RPMI7951 (cell line): Measurements from ENCODE around the gene MYO16. TPM values are rescaled to one million over a fixed set of nuclear protein-coding genes. Genes with fewer than 3 reads are reported as not detected.

Experiments
- DNase-seq: peaks from one replicate; pipeline ENCODE4 v3.0.0-alpha.2; 2012; ENCODE audit warnings: low read depth
- total RNA-seq: library from RNA; depleted of rRNA; stranded (reverse); fragments of >200 nt; shearing (Covaris generic); gene quantifications from 2 replicates; pipeline ENCODE4 v1.2.3, GENCODE V29; 2014

MYO16 gene
- total RNA-seq, 1 experiment from 2014 or later: not detected

DNA sequence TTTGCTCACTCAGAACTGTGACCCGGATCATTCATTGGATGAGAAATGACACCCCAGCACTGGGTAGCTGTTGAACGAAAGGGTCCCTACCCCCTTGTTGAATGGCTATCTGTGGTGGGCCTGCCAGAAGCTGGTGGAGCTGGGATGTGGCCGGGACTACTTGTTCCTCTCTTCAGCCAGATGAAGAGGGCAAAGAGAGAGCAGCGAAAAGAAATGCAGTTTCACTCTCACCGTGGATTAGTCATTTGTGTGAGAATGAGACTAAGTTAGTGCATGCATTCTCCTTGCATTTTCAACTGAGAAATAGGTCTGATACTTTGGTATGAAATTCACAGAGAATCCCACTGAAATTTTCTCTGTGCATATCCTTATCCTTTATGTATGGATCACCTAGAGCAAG, 603.9 kb downstream of the MYO16 start:
- no peak for DNase-seq

DNA sequence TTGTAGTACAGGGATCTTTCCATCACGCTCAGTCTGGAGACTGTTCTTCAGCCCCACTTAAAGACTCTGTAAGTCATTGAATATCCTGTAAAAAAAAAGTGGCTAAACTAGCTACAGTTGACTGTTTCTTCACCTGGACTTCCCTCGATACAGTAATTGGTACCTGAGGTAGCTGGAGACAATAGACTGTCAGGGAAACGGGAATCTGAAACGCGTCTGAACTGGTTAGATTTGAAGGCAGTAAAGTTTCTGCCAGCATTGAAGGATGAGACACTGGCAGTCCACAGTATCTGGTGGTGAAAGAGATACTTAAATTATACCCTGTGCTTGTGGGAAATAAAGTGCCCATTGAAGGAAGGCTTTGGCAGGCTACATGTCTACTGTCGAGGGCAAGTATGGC, 606.5 kb downstream of the MYO16 start:
- DNase-seq: no peak

DNA sequence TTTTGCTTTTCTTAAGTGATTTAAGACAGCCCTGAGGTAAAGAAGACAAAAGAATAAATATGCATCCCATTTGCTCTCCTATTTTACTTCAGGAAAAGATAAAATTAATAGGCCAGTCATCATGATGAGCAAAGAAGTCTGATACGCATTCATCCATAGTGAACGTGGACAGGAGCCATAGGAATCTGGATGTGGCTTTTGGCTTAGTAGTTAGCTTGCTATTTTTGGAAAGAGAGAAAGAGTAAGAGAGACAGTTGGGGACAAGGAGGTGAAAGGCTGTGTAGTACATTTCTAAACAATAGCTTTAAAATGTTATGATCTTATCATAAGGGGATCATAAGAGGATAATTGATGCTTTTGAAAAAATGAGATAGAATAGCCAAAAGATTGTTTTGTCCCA, 611.7 kb downstream of the MYO16 start:
- no peak for DNase-seq

DNA sequence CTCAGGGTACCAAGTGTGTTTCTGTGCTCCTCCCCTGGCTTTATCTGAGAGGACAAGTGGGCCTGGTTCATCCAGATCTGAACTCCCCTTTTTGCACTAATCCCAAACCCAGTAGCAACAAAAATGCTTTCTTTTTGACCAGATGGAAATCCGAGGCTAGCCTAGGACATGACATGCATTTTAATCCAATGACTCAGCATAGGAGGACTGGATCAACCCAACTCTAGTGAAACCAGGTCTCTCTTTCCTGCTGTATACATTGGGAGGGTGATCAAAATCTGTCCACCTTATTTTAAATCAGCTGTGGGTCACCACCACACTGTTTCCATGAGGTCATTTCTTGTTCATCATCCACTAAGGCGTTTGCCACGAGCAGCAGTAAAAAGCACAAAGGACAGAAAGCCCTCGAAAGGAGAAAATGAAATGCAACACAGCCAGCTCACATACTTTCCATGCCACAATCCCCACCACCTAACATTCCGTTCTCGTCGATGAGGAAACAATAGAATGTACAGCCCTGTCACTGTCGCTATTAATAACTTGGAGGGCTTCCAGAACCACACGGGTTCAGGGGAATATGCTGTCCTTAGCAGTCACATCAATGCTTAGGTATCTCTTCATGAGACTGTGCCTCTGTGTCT, 614.0 kb downstream of the MYO16 start:
- DNase-seq: peak; percentile 90

DNA sequence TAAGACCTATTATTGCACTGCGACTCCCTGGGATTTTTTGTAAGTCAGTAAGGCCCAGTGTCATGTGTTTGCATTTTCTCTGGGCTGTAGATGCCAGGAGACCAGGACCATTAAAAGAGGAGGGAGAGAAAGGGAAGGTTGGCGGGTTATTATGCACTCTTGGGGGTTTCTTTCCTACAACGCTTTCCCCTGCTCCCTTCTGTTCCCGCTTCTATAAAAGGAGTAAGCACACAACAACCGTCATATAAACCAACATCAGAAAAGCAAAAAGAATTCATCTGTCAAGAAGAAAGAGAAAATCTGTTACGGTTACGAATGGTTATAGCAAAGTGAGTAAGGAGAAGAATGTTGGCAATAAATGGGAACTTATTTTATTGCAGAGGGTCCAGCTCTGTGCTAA, 615.2 kb downstream of the MYO16 start:
- no peak for DNase-seq

DNA sequence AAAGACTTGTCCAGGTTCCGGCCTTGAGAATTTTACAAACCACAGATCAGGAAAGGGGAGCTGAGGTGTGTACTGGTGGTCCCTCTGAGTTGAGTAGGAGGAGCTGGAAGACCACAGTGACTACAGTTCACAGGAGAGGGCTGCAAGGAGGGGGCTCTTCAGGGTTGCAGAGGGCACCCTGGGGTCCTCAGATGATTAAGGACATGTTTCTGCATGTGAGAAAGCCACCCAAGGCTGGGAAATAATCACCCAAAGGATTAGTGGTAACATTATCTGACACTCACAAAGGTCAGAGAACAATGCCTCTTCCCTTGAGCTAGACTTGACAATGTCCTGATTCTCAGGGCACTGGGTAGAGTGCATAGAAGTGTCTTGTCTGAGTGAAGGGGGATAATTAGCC, 616.6 kb downstream of the MYO16 start:
- no peak for DNase-seq

DNA sequence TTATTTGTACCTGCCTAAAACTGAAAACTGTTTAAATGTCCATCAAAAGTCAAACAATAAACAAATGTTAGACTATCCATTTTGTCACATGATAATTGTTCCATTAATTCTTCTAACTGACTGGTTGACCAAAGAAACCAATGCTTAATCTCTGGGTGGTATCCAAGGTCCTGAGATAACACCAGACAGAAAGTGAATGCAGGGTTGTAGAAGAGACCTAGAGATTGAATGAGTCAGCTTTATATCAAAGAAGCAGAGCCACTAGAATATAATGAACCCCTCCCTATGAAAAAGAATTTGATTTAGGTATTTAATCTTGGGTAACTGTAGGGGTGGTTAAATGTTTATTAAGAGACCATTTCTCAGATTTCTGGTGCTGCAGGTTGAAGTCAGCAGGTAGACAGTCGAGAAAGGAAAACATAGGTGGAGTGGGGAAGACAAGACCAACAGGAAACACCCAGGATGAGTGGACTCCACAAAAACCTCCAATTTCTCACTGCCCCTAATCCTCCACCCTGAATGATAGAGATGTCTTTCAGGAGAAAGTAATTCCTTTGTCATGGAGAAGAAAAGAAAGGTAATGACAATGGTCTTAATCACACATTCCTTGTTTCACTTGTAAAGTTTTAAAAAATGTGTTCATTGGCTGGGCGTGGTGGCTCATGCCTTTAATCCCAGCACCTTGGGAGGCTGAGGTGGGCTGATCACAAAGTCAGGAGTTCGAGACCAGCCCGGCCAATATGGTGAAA, 620.5 kb downstream of the MYO16 start:
- DNase-seq: no peak

DNA sequence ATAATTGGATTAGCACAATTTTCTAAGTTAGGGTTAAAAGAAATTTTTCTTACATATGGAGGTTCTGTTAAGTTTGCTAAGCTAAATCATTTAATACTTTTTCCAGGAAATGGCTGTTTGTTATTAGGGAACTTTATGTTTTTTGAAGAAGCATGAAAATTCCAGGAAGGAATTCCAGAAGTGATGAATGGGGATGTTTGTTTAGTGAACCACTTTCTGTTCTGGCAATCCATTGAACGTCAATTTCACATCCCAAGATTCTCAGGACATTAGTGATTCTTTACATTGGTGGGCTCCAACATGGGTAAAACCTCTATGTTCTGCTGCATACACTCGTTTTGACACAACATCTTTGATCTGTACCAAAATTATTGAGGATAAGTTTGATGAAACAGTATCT, 622.5 kb downstream of the MYO16 start:
- no peak for DNase-seq

DNA sequence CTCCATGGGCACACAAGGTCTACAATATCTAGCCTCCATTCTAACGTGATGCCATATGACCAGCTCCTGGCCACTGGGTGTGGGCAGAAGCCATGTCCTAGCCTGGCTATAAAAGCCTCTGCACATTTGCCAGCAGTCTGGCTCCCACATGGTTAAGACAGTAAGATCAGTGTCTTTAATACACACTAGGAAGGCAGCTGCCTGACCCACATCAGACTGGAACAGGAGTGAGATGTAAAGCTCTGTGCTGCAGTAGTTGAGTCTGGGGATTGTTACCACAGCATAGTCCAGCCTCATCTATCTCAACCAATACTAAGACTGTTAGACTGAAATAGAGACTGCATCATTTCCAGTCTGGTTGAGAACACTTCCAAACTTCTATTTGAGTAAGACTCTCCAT, 623.9 kb downstream of the MYO16 start:
- no peak for DNase-seq

DNA sequence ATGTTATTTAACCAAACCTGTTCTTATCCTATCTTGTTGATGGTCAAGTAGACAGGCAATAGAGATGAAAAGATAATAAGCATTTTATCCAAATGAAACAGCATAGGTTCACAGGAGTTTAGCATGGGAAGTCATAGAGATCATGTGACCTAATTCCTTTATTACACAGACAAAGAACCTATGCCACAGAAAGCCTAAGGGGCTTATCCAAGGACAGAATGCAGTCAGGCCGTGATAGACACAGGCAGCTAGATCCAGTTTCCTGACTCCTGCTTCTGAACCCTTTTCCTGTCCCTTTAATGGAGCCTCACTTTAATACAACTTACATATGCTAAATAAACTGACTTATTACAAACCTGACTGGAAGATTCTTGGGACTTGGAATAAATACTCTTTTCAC, 624.9 kb downstream of the MYO16 start:
- DNase-seq: no peak

DNA sequence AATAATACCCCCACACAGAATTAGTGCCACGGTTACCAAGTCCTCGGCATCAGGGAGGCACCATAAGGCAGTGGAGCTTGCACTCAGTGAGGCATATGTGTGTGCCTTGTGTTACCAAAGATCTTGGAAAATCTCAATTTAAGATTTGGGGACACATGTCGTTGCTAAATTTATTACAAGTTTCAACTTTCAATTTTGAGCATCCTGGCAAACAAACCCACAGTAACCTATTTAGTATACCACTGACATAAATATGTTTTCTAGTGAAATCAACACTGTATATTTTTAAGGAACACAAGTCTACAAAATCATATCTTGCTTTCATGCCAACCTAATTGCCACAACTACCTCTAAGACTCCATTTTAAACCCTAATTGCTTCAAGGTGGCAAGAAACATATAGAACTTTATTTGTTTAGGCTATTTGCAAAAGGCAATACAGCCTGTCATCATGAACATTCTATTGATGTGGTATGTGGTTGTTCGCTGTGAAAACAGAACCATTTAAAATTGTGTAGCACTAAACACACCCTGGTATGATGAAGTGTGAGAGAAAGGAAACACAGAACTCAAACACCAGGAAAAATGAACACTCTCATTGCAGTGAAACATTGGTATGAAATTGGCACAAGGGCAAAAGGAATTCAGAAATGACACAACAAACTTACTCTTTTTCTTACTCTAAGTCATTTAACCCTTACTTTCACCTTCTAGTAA, 625.9 kb downstream of the MYO16 start:
- no peak for DNase-seq

DNA sequence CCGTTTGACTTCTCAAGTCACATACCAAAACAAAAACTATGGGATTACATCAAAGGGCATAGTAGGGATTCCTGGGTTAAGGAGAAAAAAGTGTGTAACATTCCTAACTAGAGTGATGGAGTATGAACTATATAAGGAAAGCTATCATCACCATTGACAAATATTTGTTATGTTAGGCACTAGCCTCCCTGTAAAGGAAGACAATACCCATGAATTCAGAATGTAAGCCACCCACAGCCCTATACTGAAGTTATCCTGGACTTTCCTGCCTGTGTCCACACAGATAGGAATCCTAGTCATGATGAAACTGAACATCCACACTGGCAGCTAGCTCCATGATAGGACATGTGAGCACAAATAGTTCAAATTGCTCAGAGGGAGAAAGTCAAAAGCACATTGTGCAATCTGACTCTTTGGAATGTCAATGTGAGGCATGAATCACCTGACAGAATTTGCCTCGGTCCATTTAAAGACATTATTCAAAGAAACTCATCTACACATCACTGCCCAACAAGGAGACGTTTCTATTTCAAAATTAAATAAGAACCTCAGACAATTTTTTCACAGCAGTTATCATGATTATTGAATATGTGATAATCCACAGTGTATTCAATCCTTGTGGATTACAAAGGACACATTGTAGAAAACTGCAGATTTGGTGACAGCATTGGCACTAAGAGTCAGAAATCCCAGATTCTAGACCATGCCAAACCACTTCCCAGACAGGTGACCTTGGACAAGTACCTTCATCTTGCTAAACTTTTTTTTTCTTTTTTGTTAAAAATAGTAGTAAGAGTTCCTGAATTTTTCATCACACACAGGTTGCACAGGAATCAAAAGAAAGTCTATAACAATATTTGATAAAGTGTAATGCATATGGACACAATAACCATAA, 627.7 kb downstream of the MYO16 start:
- DNase-seq: peak; percentile 86
